Measurements from ENCODE around the gene FXYD5.

FXYD5 gene

DNA sequence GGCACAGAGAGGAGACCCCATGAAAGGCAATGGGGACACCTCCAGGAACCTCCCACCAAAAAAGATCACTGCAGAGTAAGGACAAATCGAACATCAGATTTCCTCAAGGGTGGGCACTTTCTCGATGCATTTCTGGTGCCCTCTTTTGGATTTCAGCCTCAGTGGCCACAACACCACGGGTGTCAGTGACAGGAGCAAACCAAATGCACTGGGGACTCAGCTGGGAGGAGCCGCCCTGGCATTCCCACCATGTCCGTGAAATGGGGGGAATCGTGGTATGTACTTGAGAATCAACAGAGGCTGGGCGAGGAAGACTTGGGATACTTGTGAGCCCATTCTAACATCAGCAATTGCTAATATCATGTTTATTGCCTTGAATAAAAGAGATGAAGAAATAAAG, 57.7 kb downstream of the FXYD5 start:
- DNase-seq (ENCODE audit: low read depth in 2 of 2), result no peak

DNA sequence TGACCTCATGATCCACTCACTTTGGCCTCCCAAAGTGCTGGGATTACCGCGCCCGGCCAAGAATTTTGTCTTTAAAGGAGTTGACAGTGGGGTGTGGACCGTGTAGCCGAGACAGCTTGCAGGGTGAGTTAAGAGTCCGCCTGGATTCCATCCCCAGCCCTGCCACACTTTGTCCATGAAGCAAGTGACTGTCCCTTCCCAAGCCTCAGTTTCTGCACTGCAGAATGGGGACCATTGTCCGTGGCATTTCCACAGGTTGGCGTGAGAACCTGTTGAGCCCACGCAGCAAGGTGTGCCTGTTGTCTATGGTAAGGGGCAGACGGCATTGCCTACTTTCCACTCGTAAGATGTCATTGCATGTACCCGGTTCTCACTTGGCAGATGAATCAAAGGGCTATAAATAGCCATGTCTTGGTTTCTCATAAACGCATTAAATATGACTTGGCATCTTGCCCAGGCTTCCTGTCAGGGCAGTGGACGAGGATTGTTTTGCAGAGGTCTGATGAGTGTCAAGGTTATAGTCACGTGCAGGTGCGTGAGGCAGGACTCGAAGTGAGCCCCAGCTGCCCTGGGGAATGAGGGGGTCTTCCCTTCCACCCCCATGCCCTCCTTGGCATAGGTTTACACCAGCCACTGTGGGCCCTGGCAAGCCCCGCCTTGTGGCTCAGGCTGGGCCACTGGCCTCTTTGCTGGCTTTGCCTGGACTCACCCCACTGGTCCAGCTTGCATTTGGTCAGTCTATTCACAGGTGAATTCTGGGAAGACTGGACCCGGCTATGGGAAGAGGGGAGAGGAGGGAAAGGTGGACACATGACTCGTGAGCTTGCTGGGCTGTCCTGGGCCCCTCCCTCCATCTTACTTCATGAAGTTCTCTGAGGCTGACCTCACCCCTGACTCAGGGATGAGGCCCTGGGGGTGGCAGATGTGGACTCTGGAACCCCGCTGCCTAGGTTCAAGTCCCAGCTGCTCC, 59.4 kb downstream of the FXYD5 start:
- DNase-seq (ENCODE audit: low read depth in 2 of 2), result peak; percentile 61 to 64

DNA sequence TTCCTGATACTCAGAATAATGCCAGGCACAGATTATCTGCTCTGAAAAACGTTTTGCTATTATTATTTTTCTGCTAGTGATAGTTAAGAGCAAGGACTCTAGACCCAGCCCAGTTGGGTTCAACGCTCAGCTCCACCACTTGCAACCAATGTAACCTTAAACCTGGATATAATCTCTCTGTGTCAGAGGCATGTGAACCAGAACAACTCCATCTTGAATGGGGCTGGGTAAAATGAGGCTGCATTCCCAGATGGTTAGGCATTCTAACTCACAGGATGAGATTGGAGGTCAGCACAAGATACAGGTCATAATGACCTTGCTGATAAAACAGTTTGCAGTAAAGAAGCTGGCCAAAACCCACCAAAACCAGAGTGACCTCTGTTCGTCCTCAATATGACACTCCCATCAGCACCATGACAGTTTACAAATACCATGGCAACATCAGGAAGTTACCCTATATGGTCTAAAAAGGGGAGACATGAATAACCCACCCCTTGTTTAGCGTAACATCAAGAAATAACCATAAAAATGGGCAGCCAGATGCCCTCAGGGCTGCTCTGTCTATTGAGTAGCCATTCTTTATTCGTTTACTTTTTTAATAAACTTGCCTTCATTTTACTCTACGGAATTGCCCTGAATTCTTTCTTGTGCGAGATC, 60.4 kb downstream of the FXYD5 start:
- DNase-seq (ENCODE audit: low read depth in 2 of 2), result no peak

DNA sequence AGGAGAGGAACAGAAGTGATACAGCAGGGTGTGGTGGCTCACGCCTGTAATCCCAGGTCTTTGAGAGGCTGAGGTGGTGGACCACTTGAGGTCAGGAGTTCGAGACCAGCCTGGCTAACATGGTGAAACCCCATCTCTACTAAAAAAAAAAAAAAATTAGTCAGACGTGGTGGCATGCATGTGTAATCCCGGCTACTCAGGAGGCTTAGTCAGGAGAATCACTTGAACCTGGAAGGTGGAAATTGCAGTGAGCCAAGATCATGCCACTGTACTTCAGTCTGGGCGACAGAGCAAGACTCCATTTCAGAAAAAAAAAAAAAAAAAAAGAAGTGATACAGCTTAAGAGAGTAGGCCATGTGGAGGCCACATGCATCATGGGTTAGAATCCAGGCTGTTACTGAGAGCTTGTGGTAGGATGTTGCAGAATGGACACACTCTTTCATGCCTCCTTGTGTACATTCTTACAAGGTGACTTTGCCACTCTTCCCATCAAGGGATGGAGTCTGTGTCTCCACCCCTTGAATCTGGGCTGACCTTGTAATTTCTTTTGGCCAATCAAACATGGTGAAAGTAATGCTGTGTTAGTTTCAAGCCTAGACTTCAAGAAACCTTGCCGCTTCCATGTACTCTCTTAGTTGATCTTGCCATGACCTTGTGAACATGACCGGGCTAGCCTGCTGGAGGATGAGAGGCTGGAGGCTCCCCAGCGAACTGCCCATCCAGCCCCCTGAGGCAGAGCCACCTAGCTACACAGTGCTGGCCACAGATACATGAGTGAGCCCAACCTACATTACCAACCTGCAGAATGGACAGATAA, 61.7 kb downstream of the FXYD5 start:
- DNase-seq (ENCODE audit: low read depth in 2 of 2), result no peak

DNA sequence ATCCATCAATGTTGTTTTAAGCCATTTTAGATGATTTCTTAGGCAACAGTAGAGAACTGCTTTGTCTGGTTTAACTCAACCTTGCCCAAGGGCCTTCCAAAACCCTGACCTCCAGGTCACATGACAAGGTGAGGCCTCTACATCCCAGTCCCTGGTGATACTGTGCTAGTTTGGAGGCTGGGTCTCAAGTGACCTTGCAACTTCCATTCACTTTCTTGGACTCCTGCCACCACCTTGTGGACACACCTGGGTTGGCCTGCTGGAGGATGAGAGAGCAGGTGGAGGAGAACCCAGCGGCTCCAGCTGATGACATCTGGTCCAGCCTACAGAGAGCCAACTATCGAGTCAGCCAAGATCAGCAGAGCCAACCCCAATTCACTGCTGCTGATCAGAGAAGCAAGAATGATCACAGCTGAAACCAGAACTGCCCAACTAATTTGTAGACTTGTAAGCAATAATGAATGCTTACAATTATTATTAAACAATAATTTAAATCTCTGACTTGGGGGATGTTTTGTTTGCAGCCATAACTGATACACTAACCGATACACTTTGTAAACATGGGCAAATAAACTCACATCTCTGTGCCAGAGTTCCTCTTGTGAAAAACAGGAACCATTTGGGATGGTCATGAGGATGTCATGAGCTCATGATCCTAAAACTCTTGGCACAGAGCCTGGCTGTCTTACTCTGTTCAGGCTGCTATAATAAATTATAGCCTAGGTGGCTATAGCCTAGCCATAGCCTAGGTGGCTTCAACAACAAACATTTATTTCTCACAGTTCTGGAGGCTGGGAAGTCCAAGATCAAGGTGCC, 62.5 kb downstream of the FXYD5 start:
- DNase-seq (ENCODE audit: low read depth in 2 of 2), result no peak

DNA sequence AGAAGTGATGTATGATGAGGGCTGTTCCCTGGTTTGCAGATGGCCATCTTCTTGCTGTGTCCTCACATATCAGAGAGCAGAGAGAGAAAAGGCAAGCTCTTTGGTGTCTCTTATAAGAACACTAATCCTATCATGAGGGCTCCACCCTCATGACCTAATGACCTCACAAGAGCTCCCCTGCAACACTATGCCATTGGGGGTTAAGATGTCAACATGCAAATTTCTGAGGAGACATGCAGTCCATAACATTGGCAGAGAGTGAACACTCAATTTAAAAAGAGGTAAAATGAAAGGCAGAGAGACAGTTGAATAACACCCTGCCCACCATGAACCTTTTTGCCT, 63.1 kb downstream of the FXYD5 start:
- DNase-seq (ENCODE audit: low read depth in 2 of 2), result no peak

DNA sequence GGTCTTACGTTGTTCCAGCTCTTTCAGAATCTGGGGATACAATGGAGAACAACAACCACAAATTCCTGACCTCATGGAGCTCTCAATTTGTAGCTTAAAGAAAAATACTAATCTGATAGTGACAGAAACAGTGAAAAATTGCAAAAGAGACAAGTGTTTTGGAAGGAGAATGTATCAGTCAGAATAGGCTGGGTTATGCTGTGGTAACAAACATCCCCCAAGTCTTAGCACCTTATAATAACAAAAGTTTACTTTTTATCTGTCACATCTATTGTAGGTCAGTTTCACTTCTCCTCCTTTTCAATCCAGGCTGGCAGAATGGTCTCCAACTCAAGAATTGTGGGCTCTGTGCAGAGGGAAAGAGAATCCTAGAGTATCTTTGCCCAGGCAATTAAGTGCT, 64.5 kb downstream of the FXYD5 start:
- no peak for DNase-seq (ENCODE audit: low read depth in 2 of 2)

Data from stimulated activated CD8-positive, alpha-beta memory T cell treated with anti-CD3 and anti-CD28 coated beads, Interleukin-2, amount 100 ng/mL, for 1 hour (primary cell).